NCI-H1417 (cell line): ENCODE measurements around the gene MAP3K12.
"Not testable (repeated sequence)": the region's sequence is repeated elsewhere in the genome, so short reads cannot be mapped to it uniquely, and the experiment has no call there.

Experiments used
- DNase-seq, 3 experiments: peaks; one replicate each; lab custom pipeline; 2025; lab: John Stamatoyannopoulos, UW

The MAP3K12 gene, protein sequence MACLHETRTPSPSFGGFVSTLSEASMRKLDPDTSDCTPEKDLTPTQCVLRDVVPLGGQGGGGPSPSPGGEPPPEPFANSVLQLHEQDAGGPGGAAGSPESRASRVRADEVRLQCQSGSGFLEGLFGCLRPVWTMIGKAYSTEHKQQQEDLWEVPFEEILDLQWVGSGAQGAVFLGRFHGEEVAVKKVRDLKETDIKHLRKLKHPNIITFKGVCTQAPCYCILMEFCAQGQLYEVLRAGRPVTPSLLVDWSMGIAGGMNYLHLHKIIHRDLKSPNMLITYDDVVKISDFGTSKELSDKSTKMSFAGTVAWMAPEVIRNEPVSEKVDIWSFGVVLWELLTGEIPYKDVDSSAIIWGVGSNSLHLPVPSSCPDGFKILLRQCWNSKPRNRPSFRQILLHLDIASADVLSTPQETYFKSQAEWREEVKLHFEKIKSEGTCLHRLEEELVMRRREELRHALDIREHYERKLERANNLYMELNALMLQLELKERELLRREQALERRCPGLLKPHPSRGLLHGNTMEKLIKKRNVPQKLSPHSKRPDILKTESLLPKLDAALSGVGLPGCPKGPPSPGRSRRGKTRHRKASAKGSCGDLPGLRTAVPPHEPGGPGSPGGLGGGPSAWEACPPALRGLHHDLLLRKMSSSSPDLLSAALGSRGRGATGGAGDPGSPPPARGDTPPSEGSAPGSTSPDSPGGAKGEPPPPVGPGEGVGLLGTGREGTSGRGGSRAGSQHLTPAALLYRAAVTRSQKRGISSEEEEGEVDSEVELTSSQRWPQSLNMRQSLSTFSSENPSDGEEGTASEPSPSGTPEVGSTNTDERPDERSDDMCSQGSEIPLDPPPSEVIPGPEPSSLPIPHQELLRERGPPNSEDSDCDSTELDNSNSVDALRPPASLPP

DNA sequence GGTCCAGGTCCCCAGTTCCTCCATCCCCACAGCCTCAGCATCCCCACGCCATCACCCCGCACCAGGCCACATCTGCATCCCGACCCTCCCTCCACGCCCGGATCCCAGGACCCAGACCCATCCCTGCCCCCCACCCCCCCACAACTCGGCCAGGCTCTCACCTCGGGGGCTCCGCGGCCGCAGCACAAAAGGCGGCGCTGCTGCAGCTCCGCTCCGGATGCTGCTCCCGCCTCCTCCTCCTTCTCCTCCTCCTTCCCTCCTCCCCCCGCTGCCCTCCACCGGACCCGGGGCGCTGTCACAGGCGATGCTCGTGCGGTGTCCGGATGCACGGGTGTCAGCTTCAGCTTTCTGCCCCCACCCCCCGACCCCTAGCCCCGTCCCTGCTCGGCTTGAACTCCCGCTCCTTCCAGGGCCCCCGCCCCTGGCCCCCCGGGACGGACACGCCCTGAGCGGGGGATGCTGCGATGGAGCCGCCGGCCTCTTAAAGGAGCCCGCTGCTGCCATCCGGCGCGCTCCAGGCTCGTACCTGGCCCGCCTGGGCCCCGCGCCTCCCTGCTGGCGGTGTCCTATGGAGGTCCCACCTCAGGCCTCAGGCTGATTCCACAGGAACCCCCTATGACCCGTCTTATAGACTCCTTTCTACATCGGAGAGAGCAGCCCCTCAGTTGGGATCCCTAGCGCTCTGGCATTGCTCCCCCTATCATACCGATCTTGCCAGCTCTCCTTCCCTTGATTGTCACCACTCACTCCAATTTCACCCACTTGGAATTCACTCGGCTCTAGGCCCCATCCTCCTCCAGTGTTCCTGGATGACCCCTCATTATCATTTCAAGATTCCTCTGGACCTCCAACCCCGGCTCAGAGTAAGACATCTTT, at the start of gene MAP3K12:
Gene MAP3K12 (minus strand): TSS at position 193 of the 876 bp plus-strand sequence. CDS start 12,067 bp downstream, outside the sequence.
- DNase-seq, result peak; percentile 65 to 81 (median 76)

DNA sequence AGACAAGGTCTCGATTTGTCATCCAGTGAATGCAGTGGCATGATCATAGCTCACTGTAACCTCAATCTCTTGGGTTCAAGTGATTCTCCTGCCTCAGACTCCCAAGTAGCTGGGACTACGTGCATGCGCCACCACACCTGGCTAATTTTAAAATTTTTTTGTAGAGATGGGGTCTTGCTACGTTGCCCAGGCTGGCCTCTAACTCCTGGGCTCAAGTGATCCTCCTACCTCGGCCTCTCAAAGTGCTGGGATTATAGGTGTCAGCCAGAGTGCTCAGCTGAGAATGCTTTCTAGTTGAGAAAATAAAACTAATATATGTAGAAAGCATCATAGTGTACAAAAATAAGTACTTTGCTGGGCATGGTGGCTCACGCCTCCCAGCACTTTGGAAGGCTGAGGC, 49.1 kb upstream of the MAP3K12 start:
- DNase-seq, result not testable (repeated sequence)

DNA sequence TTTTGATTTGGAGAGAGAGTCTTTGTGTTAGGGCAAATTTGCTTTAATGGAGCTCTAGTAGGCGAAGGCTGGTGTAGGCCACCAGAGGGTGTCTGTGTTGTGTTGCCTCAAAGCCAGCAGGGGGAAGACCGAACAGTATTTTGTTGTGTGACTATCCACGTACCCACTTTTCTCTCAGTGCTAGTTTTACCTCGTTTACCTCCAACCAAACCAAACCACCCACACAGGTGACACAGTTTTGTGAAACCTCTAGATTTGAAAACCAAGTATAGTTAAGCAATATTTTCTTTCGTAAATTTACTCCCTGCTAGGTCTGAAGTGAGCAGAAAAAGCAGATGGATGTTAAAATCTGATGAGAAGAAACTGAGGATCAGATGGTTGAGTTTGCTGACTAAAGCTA, 44.3 kb upstream of the MAP3K12 start:
- peak; percentile 26 to 80 (median 55) for DNase-seq

DNA sequence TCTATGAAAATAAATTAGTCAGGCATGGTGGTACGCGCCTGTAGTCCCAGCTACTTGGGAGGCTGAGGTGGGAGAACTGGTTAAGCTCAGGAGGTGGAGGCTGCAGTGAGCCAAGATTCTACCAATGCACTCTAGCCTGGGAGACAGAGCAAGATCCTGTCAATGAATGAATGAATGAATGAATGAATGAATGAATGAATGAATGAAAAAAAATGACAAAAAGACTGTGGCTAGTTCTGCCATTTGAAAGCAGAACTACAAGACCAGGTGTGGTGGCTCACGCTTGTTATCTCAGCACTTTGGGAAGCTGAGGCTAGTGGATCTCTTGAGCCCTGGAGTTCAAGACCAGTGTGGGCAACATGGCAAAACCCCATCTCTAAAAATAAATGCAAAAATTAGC, 40.3 kb upstream of the MAP3K12 start:
- DNase-seq, result no peak

DNA sequence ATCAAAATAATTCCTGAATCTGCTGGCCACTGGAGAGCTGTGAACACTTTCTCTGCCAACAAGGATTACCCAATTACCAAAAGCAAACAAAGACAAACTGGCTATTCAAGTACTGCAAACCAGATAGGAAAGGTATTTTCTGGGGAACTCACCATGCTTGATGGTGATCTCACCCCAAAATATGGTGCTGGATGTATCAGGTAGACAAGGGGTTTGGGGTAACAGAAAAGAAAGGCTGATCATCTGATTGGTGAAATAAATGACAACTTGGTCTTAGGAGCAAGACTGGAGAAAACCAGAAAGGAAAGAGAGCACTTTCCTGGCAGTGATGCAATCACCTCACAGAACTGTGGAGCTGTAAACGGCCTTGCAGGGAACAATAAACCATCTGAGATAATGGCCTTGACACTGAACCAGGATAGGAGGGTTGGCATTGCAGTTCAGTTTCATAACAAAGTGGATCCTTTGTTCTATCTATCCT, 39.0 kb upstream of the MAP3K12 start:
- DNase-seq, result peak in 2 of 3 experiments; percentile 77 to 83

DNA sequence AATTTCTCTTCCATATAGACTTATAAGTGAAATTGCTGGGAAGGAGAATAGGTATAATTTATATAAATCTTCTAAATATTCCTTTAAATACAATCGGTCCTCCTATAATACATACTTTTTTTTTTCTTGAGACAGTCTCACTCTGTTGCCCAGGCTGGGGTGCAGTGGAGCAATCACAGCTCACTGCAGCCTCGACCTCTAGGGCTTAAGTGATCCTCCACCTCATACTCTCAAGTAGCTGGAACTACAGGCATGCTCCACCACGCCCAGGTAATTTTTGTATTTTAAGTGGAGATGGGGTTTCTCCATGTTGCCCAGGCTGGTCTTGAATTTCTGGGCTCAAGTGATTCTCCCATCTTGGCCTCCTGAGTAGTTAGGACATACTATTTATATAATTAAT, 37.7 kb upstream of the MAP3K12 start:
- DNase-seq, result no peak

DNA sequence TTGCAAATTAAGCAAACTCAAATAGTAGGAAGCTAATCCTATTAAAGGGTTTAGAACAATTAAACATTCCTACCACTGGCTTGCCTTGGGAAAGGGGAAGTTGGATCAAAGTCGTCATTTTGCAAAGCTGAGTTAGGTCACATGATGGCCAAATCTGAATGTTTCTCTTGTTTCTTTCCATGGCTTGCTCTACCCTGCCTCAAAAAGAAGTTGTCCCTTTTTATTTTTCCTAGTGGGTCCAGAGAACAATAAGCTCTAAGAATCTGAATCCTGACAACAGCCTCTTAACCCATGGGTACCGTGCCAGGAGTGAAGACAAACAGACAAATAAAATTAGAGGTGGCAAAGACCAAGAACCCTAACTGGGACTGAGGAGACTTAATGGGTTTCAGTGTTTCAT, 34.2 kb upstream of the MAP3K12 start:
- DNase-seq, result no peak

DNA sequence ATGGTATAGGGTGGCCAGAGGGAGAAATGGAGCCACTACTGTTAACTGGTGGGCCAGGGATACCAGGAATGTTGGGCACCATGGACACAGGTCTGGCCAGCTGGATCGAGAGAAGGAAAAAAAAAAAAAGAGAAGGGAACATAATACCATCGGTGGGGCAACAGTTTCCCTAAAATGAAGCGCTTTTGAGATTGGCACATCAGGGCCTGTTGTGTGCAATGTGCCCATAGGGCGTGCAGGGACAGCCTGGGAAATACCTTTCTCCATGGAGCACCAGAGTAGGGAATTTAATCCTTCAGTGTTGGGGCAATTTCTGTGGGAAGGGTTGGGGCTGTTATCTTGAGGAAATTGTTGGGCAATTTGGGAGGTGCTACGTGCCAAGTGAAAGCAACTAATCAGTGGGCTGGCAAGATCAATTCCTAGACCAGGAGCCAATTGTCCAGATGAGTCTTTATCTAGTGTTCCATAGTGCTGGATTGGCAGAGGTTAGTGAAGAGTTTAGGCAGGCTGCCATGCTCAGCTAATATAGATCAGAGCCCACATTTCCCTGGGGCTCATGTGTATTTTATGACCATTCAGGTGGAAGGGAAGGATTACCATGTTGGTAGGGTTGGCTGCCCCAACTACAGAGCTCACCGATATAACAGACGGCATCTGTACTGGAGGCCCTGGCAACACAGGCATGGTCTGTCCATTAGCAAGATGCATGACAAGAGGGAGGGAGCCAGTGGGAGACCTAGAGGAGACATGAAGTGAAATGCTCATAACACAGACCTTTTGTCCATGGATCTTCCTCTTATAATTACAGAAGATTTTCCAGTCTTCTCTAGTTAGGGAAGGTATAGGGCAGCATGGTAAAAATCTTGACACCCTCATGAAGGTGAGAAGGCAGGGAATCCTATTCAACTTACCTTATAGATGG, 33.5 kb upstream of the MAP3K12 start:
- DNase-seq, result no peak

DNA sequence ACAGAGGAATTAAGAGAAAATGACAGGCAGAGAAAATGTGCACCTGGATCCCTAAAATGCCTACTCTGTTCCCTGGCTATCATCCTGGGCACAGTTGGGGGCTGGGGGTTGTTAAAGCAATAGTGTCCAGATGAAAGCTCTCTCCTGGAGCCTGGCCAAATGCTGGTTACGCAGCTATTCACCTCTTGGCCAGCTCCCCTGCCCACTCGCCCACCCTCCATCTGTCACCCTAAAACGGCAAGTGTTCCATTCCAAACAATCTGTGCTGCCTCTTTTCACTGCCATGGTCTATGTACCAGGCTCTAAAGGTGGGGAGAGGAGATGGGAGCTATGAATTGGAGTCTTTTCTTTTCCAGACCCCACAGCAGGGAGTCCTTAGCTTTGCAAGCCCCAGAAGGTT, 32.8 kb upstream of the MAP3K12 start:
- DNase-seq, result peak in 1 of 3 experiments; percentile 9

DNA sequence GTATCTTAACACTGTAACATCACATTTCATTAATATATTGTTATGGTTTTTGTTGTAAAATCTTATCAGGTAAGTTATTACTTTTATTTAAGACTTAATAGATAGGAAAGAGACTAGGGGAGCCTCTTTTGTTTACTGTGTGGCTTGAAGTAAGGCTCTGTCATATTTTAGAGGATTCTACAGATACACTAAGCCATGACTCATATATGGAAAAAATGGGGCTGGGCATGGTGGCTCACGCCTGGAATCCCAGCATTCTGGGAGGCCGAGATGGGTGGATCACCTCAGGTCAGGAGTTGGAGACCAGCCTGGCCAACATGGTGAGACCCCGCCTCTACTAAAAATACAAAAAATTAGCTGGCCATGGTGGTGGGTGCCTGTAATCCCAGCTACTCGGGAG, 31.7 kb upstream of the MAP3K12 start:
- DNase-seq, result no peak

DNA sequence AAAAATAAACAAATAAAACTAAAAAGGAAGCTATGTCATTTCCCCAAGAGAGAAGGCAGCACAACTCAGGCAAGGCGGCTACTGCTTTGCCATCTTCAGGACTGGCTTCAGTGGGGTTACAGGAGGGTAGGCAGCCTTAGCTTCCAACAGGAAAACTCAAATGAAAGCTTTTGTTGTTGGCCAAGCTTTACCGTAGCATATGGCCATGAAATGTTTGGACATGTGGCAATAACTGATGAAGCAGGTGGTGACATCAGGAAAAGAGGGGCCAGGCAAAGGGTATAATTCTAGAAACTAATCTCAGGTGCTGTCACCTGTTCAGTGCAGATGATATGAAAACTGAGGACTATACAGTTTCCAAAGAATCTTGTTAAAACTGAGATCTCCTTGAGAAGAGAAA, 30.8 kb upstream of the MAP3K12 start:
- DNase-seq, result no peak

DNA sequence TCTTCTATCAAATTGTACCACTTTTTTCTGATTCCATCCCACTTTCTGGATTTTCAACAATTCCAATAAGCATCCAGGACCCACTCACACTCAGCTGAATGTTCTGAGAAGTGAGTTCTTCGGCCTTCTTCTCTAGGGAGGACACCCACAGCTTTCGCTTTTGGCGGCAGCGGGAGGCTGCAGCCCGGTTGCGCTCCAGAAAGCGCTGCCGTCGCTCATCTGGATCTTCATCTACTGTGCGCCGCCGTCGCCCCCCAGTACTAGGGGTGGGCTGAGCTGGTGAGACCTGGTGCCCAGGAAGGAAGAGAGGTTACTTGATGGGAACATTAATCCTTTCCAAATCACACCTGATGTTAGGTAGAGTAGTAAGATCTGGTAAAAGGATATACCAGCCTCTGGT, 25.2 kb upstream of the MAP3K12 start:
- DNase-seq, result no peak

DNA sequence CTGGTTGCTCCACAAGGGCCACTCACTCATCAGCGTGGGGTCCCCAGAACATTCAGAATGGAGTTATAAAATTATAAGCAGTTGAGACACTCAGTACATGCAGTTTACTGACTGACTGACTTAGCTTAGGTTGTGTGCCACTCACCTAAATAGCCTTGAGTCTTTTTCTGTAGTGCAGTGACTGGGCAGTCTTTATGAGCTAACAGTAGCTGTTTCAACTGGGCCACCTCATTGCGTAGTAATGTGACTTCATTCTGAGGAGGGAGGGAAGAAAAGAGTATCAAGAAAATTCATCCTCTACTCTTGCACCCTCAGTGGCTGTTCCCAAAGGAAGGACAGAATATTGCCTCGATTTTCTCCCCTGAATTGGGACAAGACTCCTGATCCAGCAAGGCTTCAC, 23.9 kb upstream of the MAP3K12 start:
- DNase-seq, result no peak

DNA sequence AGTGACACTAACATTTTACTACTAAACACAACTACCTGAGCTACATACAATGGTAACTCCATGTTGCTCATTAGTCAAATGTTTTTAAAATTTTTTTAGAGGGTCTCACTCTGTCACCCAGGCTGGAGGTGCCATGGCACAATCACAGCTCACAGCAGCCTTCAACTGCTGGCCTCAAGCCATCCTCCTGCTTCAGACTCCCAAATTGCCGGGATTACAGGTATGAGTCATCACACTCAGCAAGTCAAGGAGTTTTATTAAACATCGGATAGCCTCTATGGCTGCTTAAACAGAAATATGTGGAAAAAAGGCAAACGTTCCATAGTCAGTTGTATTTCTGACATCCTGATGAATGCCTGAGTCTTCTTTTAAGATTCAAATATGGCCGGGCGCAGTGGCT, 19.1 kb upstream of the MAP3K12 start:
- no peak for DNase-seq

DNA sequence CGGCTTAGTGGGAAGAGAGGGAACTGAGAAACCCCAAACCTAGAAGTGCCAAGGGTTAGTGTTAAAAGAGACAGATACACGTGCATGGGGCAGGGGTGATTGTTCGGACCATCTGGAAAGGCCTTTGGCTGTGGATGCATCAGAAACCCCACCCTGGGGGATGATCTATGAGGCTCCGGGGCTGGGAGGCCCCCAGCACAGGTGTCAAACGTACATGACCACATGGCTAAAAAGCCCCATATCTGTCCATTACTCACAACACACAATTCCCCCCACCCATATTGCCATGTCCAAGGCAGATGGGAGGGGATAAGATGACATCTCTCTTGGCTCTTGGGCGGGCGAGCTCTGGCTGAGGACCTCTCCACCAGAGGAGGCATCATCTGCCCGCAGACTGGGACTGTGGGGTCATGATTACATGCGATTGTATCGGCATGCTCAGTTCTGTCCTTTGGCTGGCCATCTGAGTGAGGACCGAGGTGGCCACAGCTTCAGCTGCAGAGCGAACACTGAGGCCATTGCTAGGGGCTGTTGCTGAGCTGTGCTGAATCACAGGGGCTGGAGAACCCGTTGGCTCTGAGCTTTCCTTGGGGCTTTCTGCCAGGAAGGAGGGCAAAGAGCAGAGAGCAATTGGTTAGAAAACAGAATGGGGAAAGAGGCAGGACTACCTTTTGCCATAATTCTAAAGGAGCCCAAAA, 17.6 kb upstream of the MAP3K12 start:
- no peak for DNase-seq

DNA sequence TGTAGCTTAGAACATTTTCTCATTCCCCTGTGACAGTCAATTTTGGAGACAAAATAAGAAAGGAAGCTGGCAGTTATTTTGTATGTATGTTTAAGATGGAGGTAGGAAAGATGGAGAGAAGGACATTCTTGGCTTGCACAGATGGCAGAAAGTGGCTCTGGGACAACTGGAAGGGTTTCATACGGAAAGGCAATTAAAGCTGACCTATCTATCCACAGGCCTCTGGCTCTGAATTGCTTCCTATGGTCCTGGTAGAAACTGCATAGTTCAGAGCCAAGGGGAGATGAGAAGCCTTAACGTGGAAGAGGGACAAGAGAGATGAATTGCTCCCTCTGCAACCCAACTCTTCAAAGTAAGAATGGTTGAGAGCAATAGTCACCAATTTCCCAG, 16.0 kb upstream of the MAP3K12 start:
- DNase-seq, result no peak

DNA sequence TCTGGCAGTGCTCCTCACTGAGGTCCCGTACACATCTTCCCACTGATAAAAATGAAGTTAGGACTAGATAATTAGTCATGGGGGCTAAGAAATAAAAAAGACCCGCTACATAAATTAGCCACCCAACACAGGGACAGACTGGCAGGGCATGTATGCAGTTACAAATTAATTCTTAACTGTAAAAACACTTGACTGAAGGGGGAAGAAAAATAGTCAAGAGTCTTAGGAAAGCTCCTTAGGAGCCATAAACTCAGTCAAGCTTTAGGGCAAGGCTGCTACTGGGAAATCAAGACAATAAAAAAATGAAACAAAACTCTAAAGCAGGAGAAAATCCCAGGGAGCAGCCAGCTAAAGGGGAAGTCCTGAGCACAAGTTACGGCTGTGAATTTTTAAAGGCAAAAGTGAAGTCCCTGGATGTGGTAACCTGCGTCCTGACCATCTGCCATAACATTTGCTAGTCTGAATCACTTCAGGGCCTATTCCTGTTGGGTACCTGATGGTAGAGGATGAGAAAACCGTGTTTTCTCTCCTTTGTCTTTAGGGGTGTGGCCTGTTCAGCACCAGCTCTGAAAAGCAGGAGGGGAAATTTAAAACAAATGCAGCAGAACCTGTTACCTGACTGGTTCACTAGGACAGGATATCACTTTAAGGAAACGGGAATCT, 15.5 kb upstream of the MAP3K12 start:
- DNase-seq, result no peak

DNA sequence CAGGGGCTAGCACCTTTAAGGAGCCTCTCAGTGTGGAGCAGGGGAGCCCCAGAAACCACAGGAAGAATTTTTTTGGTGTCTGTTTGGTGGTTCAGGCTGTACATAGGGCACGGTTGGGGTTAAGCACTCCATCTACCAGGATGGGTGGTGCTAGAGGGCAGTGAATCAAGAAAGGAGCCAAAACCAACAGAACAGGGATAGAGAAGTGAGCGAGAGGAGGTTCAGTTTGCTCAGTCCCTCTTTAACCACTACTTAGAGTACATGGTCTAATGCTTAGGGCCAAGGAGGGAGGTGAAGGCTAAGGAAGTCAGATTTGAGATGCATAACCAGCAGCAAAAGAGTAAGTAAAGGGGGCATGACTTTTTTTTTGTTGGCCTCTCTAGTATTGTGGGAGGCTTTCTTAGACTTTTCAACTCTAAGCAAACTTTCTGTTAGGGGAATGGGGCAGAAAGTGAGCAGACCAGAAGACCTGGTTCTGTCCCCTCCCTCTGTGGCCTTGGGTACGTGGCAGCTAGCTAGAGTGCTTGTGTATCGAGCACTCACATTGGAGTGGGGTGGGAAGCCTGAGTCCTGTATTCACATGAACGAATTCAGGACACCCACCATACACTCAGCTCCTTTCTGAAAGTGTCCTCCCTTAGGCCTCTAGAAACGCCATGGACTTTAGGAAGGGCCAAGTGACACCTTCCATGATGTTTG, 14.6 kb upstream of the MAP3K12 start:
- no peak for DNase-seq
